Measurements from ENCODE around the gene MEOX2. TPM values are rescaled to one million over a fixed set of nuclear protein-coding genes. Genes with fewer than 3 reads are reported as not detected.

MEOX2 gene
- not detected in 2 replicates for total RNA-seq (2014; rRNA removed; shearing (Covaris generic))

- DNase-seq (ENCODE audit: low spot score) = no peak
Observed at GRCh38 chr7:15686295-15686956, at the start of gene MEOX2. Gene MEOX2 (minus strand): TSS chr7:15686683. CDS start chr7:15686402, 281 bp downstream.

- no peak for DNase-seq (ENCODE audit: low spot score)
Observed at GRCh38 chr7:15729746-15730145, 43.3 kb upstream of the MEOX2 start.

- no peak for DNase-seq (ENCODE audit: low spot score)
Observed at GRCh38 chr7:15725051-15725450, 38.6 kb upstream of the MEOX2 start.

GRCh38 chr7:15723841-15724240 lies 37.4 kb upstream of the MEOX2 start:
- DNase-seq (ENCODE audit: low spot score) = no peak

GRCh38 chr7:15720849-15721471 lies 34.5 kb upstream of the MEOX2 start:
- peak; percentile 69 for DNase-seq (ENCODE audit: low spot score)

GRCh38 chr7:15719311-15719710 lies 32.8 kb upstream of the MEOX2 start:
- DNase-seq (ENCODE audit: low spot score) = no peak

GRCh38 chr7:15715435-15715834 lies 29.0 kb upstream of the MEOX2 start:
- no peak for DNase-seq (ENCODE audit: low spot score)

GRCh38 chr7:15709978-15710377 lies 23.5 kb upstream of the MEOX2 start:
- DNase-seq (ENCODE audit: low spot score) = no peak

GRCh38 chr7:15707570-15707969 lies 21.1 kb upstream of the MEOX2 start:
- no peak for DNase-seq (ENCODE audit: low spot score)

GRCh38 chr7:15703732-15704131 lies 17.2 kb upstream of the MEOX2 start:
- DNase-seq (ENCODE audit: low spot score) = no peak

- DNase-seq (ENCODE audit: low spot score) = no peak
Observed at GRCh38 chr7:15692501-15693020, 6.1 kb upstream of the MEOX2 start.

- DNase-seq (ENCODE audit: low spot score) = no peak
Observed at GRCh38 chr7:15688911-15689310, 2.4 kb upstream of the MEOX2 start.

GRCh38 chr7:15688279-15688626 lies 1.8 kb upstream of the MEOX2 start:
- no peak for DNase-seq (ENCODE audit: low spot score)

GRCh38 chr7:15687546-15688278 lies 1.2 kb upstream of the MEOX2 start:
- no peak for DNase-seq (ENCODE audit: low spot score)

GRCh38 chr7:15686957-15687545 lies 568 bp upstream of the MEOX2 start:
- DNase-seq (ENCODE audit: low spot score) = no peak

GRCh38 chr7:15685358-15686294 lies 857 bp downstream of the MEOX2 start:
- no peak for DNase-seq (ENCODE audit: low spot score)

- DNase-seq (ENCODE audit: low spot score) = no peak
Observed at GRCh38 chr7:15684871-15685270, 1.6 kb downstream of the MEOX2 start.

- no peak for DNase-seq (ENCODE audit: low spot score)
Observed at GRCh38 chr7:15684111-15684800, 2.2 kb downstream of the MEOX2 start.

GRCh38 chr7:15682751-15683245 lies 3.7 kb downstream of the MEOX2 start:
- DNase-seq (ENCODE audit: low spot score) = no peak

- DNase-seq (ENCODE audit: low spot score) = no peak
Observed at GRCh38 chr7:15682111-15682510, 4.4 kb downstream of the MEOX2 start.
